ENCODE measurements around the gene ANAPC16. TPM values are rescaled to one million over a fixed set of nuclear protein-coding genes. Genes with fewer than 3 reads are reported as not detected.

ANAPC16 gene
- total RNA-seq, 6 experiments from 2014 or later = 38.6 to 79.2 (median 51.3) TPM

GRCh38 chr10:72176701-72177100, 39.1 kb upstream of the ANAPC16 start:
- 73% methylated on average over 2 of the region's 2 CpGs for WGBS (ENCODE audit: insufficient coverage, low coverage, low lambda C conversion rate, missing lambda C conversion rate)
- intact Hi-C loops (cut with DNase I) = no loop called here

GRCh38 chr10:72177454-72177853, 38.4 kb upstream of the ANAPC16 start:
- Histone ChIP-seq H3K36me3 (peaks cover 0 to 5% (median 0%) of the 10 kb centered on the region in 4 donors), H3K4me3 (no peak overlapping the region), H3K4me1 (no peaks in the 10 kb centered on the region), H3K27me3 (no peaks in the 10 kb centered on the region), H3K27ac (no peak overlapping the region), H3K9me3 (no peaks in the 10 kb centered on the region)
- DNase-seq = no peak
- TF ChIP-seq POLR2A (IDR thresholded peaks at IDR 0.05) (no peak), CTCF (IDR thresholded peaks at IDR 0.05) (no peak)
- WGBS (ENCODE audit: insufficient coverage, low coverage, low lambda C conversion rate, missing lambda C conversion rate) = 97% methylated on average over 2 of the region's 2 CpGs
- ATAC-seq = no peak
- intact Hi-C loops (cut with DNase I) = no loop called here

More at GRCh38 chr10:72176701-72177100, 39.1 kb upstream of the ANAPC16 start:
- Histone ChIP-seq H3K36me3 (peaks cover 0 to 5% (median 0%) of the 10 kb centered on the region in 4 donors), H3K4me1 (no peaks in the 10 kb centered on the region), H3K9me3 (no peaks in the 10 kb centered on the region), H3K4me3 (no peak overlapping the region), H3K27ac (no peak overlapping the region), H3K27me3 (no peaks in the 10 kb centered on the region)
- no peak for DNase-seq
- TF ChIP-seq CTCF (IDR thresholded peaks at IDR 0.05) (no peak), POLR2A (IDR thresholded peaks at IDR 0.05) (no peak)
- no peak for ATAC-seq

GRCh38 chr10:72184156-72184555, 31.7 kb upstream of the ANAPC16 start:
- Histone ChIP-seq H3K4me3 (no peak overlapping the region), H3K36me3 (no peaks in the 10 kb centered on the region), H3K9me3 (no peaks in the 10 kb centered on the region), H3K27ac (no peak overlapping the region), H3K27me3 (no peaks in the 10 kb centered on the region), H3K4me1 (no peaks in the 10 kb centered on the region)
- DNase-seq (no peak), ATAC-seq (no peak)
- WGBS (ENCODE audit: insufficient coverage, low coverage, low lambda C conversion rate, missing lambda C conversion rate) = 100% methylated on average over 2 of the region's 2 CpGs
- intact Hi-C loops (cut with DNase I) = no loop called here
- TF ChIP-seq POLR2A (IDR thresholded peaks at IDR 0.05) (no peak), CTCF (IDR thresholded peaks at IDR 0.05) (no peak)

- Histone ChIP-seq H3K27me3 (no peaks in the 10 kb centered on the region), H3K36me3 (no peaks in the 10 kb centered on the region), H3K27ac (peak overlapping the region; percentile 48 to 75 (median 62)), H3K4me1 (no peaks in the 10 kb centered on the region), H3K9me3 (no peaks in the 10 kb centered on the region), H3K4me3 (no peak overlapping the region)
- no peak for DNase-seq
- no peak for TF ChIP-seq CTCF (IDR thresholded peaks at IDR 0.05)
- ATAC-seq = peak; percentile 71 to 95 (median 85)
- intact Hi-C loops (cut with DNase I) = no loop called here
- WGBS (ENCODE audit: insufficient coverage, low coverage, low lambda C conversion rate, missing lambda C conversion rate) = 34% methylated on average over 7 of the region's 7 CpGs
These were observed 29.4 kb upstream of the ANAPC16 start for GRCh38 chr10:72186258-72186981.
